BLaER1 treated with 17β-estradiol and CSF1 and Interleukin-3, amounts not matched to agents 10 nM and 100 nM (cell line): ENCODE results near the gene RAB6A.
"Not testable (repeated sequence)": the region's sequence is repeated elsewhere in the genome, so short reads cannot be mapped to it uniquely, and the experiment has no call there.

Experiments
- H3K27ac ChIP-seq, 11 experiments: shearing (Covaris generic); formaldehyde crosslinking; 2 replicates each; pipeline ENCODE4 v1.8.1; 2022
- H3K27me3 ChIP-seq, 11 experiments: shearing (Covaris generic); formaldehyde crosslinking; 2 replicates each; pipeline ENCODE4 v1.8.1; 2022
- H3K36me3 ChIP-seq, 11 experiments: shearing (Covaris generic); formaldehyde crosslinking; 2 replicates each; pipeline ENCODE4 v1.8.1; 2022
- H3K4me1 ChIP-seq, 10 experiments: shearing (Covaris generic); formaldehyde crosslinking; 2 replicates each; pipeline ENCODE4 v1.8.1; 2022
- H3K4me2 ChIP-seq, 11 experiments: shearing (Covaris generic); formaldehyde crosslinking; 2 replicates each; pipeline ENCODE4 v1.8.1; 2022
- H3K4me3 ChIP-seq, 10 experiments: shearing (Covaris generic); formaldehyde crosslinking; 2 replicates each; pipeline ENCODE4 v1.8.1; 2022
- H3K9ac ChIP-seq, 11 experiments: shearing (Covaris generic); formaldehyde crosslinking; 2 replicates each; pipeline ENCODE4 v1.8.1; 2022
- H3K9me3 ChIP-seq, 11 experiments: shearing (Covaris generic); formaldehyde crosslinking; replicated peaks in 1 of 11; 2 replicates each; pipeline ENCODE4 v1.8.1; 2022
- H4K20me1 ChIP-seq, 11 experiments: shearing (Covaris generic); formaldehyde crosslinking; 2 replicates each; pipeline ENCODE4 v1.8.1; 2022
- Cebpa-rat ChIP-seq, 11 experiments: shearing (Covaris generic); IDR thresholded peaks; 2 replicates each; pipeline ENCODE4 v1.8.1; 2022

Gene RAB6A

GRCh38 chr11:73748300-73748699 lies 12.6 kb downstream of the RAB6A start:
- TF ChIP-seq Cebpa-rat (IDR thresholded peaks at IDR 0.05): no peak
- peaks cover 61 to 100% (median 95%) of the 10 kb centered on the region in 11 experiments for H4K20me1 ChIP-seq
- no peaks in the 10 kb centered on the region for H3K27me3 ChIP-seq
- H3K4me1 ChIP-seq: peaks cover 6 to 43% (median 13%) of the 10 kb centered on the region in 10 experiments; a peak in 17 of 20 replicates
- H3K4me3 ChIP-seq: no peak overlapping the region
- no peak overlapping the region for H3K4me2 ChIP-seq
- peaks cover 0 to 22% (median 11%) of the 10 kb centered on the region in 11 experiments; a peak in 15 of 22 replicates for H3K36me3 ChIP-seq
- H3K27ac ChIP-seq: no peak overlapping the region
- H3K9me3 ChIP-seq: no peaks in the 10 kb centered on the region
- no peak overlapping the region for H3K9ac ChIP-seq

DNA sequence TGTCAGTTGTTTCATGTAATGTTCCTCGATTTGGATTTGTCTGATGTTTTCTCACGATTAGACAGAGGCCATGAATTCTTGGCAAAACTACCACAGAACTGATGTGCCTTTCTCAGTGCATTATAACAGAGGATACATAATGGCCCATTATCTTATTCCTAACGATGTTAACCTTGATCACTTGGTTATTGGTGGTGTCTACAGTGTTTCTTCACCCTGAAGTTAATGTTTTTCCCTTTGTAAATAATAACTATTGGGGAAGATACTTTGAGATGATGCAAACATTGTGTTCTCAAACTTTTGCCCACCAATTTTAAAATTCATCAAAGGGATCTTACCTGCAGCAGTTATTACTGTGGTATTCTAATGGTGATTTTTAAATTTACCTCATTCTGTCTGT lies 13.1 kb downstream of the RAB6A start:
- Histone ChIP-seq H3K4me1 (peaks cover 6 to 40% (median 16%) of the 10 kb centered on the region in 10 experiments; a peak in 17 of 20 replicates), H4K20me1 (peaks cover 60 to 100% (median 95%) of the 10 kb centered on the region in 11 experiments), H3K27ac (no peak overlapping the region), H3K4me2 (no peak overlapping the region), H3K9ac (no peak overlapping the region), H3K36me3 (peaks cover 2 to 22% (median 8%) of the 10 kb centered on the region in 11 experiments; a peak in 17 of 22 replicates), H3K9me3 (peaks cover 0 to under 1% (median 0%) of the 10 kb centered on the region in 11 experiments; a peak in 1 of 22 replicates), H3K4me3 (no peak overlapping the region), H3K27me3 (no peaks in the 10 kb centered on the region)
- no peak for TF ChIP-seq Cebpa-rat (IDR thresholded peaks at IDR 0.05)

DNA sequence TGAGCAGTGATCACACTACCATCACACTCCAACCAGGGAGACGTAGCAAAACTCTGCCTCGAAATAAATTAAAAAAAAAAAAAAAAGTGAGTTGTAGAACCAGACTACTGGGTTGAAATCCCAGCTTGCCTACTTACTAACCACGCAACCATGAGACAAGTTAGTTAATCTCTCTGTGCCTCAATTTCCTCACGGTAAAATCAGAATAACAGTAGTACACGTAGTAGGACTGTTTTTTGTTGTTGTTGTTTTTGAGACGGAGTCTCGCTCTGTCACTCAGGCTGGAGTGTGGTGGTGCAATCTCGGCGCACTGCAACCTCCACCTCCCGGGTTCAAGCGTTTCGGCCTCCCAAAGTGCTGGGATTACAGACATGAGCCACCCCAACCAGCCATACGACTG lies 14.2 kb downstream of the RAB6A start:
- Histone ChIP-seq H3K27ac (no peak overlapping the region), H3K27me3 (no peaks in the 10 kb centered on the region), H3K4me2 (no peak overlapping the region), H3K9ac (no peak overlapping the region), H3K4me3 (no peak overlapping the region), H3K4me1 (peaks cover 6 to 29% (median 16%) of the 10 kb centered on the region in 10 experiments; a peak in 17 of 20 replicates), H4K20me1 (peaks cover 51 to 100% (median 92%) of the 10 kb centered on the region in 11 experiments), H3K36me3 (peaks cover 0 to 33% (median 14%) of the 10 kb centered on the region in 11 experiments; a peak in 16 of 22 replicates), H3K9me3 (peaks cover 0 to 11% (median 0%) of the 10 kb centered on the region in 11 experiments; a peak in 4 of 22 replicates)
- no peak for TF ChIP-seq Cebpa-rat (IDR thresholded peaks at IDR 0.05)

DNA sequence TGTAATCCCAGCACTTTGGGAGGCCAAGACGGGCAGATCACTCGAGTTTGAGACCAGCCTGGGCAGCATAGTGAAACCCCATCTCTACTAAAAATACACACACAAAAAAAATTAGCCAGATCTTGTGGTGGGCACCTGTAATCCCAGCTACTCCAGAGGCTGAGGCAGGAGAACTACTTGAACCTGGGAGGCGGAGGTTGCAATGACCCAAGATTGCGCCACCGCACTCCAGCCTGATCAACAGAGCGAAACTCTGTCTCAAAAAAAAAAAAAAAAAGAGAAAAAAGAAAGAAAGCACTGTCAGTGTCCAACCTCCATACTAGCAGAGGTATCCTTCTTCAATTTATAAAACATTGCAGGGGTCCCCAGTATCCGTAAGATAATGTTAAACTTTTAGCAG lies 17.8 kb downstream of the RAB6A start:
- Histone ChIP-seq H3K27me3 (no peaks in the 10 kb centered on the region), H3K9me3 (peaks cover 0 to 11% (median 0%) of the 10 kb centered on the region in 11 experiments; a peak in 4 of 22 replicates), H3K9ac (no peak overlapping the region), H3K27ac (no peak overlapping the region), H3K4me3 (no peak overlapping the region), H3K4me2 (0 out of 22 replicates have a peak overlapping the region, but pooled peaks of 1 of the 11 experiments have one; percentile 8), H3K36me3 (peaks cover 6 to 31% (median 16%) of the 10 kb centered on the region in 11 experiments; a peak in 19 of 22 replicates), H4K20me1 (peaks cover 45 to 100% (median 87%) of the 10 kb centered on the region in 11 experiments), H3K4me1 (peaks cover 0 to 9% (median 0%) of the 10 kb centered on the region in 10 experiments; a peak in 4 of 20 replicates)
- no peak for TF ChIP-seq Cebpa-rat (IDR thresholded peaks at IDR 0.05)

DNA sequence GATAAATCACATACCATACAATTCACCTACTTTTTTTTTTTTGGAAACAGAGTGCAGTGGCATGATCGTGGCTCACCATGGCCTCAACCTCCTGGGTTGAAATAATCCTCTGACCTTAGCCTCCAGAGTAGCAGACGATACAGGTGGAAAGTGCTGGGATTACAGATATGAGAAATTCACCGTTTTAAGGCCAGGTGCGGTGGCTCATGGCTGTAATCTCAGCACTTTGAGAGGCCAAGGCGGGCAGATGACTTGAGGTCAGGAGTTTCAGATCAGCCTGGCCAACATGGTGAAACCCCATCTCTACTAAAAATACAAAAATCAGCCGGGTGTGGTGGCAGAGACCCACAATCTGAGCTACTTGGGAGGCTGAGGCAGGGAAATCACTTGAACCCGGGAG lies 24.9 kb downstream of the RAB6A start:
- H3K4me2 ChIP-seq, H3K4me1 ChIP-seq, H3K27ac ChIP-seq, H3K9ac ChIP-seq, H3K4me3 ChIP-seq, H3K27me3 ChIP-seq: not testable (repeated sequence)
- Histone ChIP-seq H3K9me3 (peaks cover 0 to 23% (median 11%) of the 10 kb centered on the region in 11 experiments; a peak in 17 of 22 replicates), H4K20me1 (peaks cover 29 to 99% (median 87%) of the 10 kb centered on the region in 11 experiments; a peak in 21 of 22 replicates), H3K36me3 (peaks cover 41 to 70% (median 57%) of the 10 kb centered on the region in 11 experiments)

GRCh38 chr11:73734993-73735392 lies 25.9 kb downstream of the RAB6A start:
- H3K9ac ChIP-seq: no peak overlapping the region
- H3K4me1 ChIP-seq: no peaks in the 10 kb centered on the region
- H3K36me3 ChIP-seq: peaks cover 41 to 79% (median 59%) of the 10 kb centered on the region in 11 experiments
- H3K9me3 ChIP-seq: peaks cover 0 to 23% (median 11%) of the 10 kb centered on the region in 11 experiments; a peak in 17 of 22 replicates
- TF ChIP-seq Cebpa-rat (IDR thresholded peaks at IDR 0.05): no peak
- no peaks in the 10 kb centered on the region for H3K27me3 ChIP-seq
- H3K4me3 ChIP-seq: no peak overlapping the region
- no peak overlapping the region for H3K27ac ChIP-seq
- H4K20me1 ChIP-seq: peaks cover 20 to 99% (median 82%) of the 10 kb centered on the region in 11 experiments; a peak in 21 of 22 replicates
- no peak overlapping the region for H3K4me2 ChIP-seq

GRCh38 chr11:73734011-73734410 lies 26.9 kb downstream of the RAB6A start:
- H3K4me2 ChIP-seq, H3K4me3 ChIP-seq, H3K9ac ChIP-seq, H3K27me3 ChIP-seq, H3K4me1 ChIP-seq, H3K27ac ChIP-seq: not testable (repeated sequence)
- Histone ChIP-seq H4K20me1 (peaks cover 13 to 99% (median 73%) of the 10 kb centered on the region in 11 experiments; a peak in 18 of 22 replicates), H3K36me3 (peaks cover 49 to 89% (median 66%) of the 10 kb centered on the region in 11 experiments), H3K9me3 (peaks cover 0 to 23% (median 11%) of the 10 kb centered on the region in 11 experiments; a peak in 17 of 22 replicates)

DNA sequence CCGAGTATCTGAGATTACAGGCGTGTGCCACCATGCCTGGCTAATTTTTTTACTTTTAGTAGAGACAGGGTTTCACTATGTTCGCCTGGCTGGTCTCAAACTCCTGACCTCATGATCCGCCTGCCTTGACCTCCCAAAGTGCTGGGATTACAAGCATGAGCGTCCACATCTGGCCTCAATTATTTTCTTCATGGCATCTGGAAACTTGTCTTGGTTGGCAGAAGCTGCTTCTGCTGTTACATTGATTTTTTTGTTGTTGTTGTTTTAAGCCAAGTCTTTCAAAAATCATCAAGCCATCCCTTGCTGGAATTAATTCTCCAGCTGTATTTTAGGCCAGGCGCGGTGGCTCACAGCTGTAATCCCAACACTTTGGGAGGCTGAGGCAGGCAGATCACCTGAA lies 27.9 kb downstream of the RAB6A start:
- Histone ChIP-seq H3K36me3 (peaks cover 42 to 91% (median 68%) of the 10 kb centered on the region in 11 experiments), H3K9me3 (peaks cover 0 to 23% (median 11%) of the 10 kb centered on the region in 11 experiments; a peak in 17 of 22 replicates), H4K20me1 (peaks cover 13 to 99% (median 63%) of the 10 kb centered on the region in 11 experiments; a peak in 17 of 22 replicates)
- H3K27me3 ChIP-seq, H3K9ac ChIP-seq, H3K4me1 ChIP-seq, H3K4me3 ChIP-seq, H3K27ac ChIP-seq, H3K4me2 ChIP-seq: not testable (repeated sequence)

- no peak overlapping the region for H3K9ac ChIP-seq
- H3K4me1 ChIP-seq: no peaks in the 10 kb centered on the region
- no peaks in the 10 kb centered on the region for H3K27me3 ChIP-seq
- no peak for TF ChIP-seq Cebpa-rat (IDR thresholded peaks at IDR 0.05)
- H3K27ac ChIP-seq: no peak overlapping the region
- no peak overlapping the region for H3K4me2 ChIP-seq
- peaks cover 8 to 97% (median 36%) of the 10 kb centered on the region in 11 experiments; a peak in 16 of 22 replicates for H4K20me1 ChIP-seq
- no peak overlapping the region for H3K4me3 ChIP-seq
- peaks cover 6 to 29% (median 22%) of the 10 kb centered on the region in 11 experiments; a peak in 20 of 22 replicates for H3K9me3 ChIP-seq
- H3K36me3 ChIP-seq: peaks cover 32 to 89% (median 67%) of the 10 kb centered on the region in 11 experiments
Measured at GRCh38 chr11:73729594-73730206, 31.2 kb downstream of the RAB6A start.
